HEK293 (cell line): ENCODE measurements around the gene REX1BD.
A peak's percentile ranks its signal among the peaks of the same experiment; 100 is the strongest.

Source experiments
- CTCF ChIA-PET: fragments of 350-600 bp; formaldehyde crosslinking; extraction: SDS; loops from one replicate; lab custom pipeline; 2021; ENCODE audit warnings: antibody characterized with exemption; lab: Yijun Ruan, JAX
- POLR2A ChIA-PET: fragments of 300-600 bp; formaldehyde crosslinking; extraction: SDS; loops from one replicate; lab custom pipeline; 2020; ENCODE audit warnings: antibody characterized with exemption, inconsistent platforms; lab: Yijun Ruan, JAX
- H3K27ac ChIP-seq: fragments of 200-500 bp; sonication (Bioruptor generic); 2 replicates; pipeline ENCODE4 v1.5.1; 2014; ENCODE audit warnings: low read depth, low read length, control low read depth, inconsistent platforms; ENCODE audit errors: extremely low read depth
- H3K36me3 ChIP-seq, 2 experiments: fragments of 200-500 bp in 1 of 2; sonication (Bioruptor generic) in 1 of 2; 1 replicate in 1 of 2; 2 replicates in 1 of 2; pipeline ENCODE4 v1.5.1; 2014 to 2017; ENCODE audit warnings: inconsistent platforms in 2 of 2, low read length in 2 of 2; ENCODE audit not compliant: control insufficient read depth in 2 of 2, insufficient read depth in 1 of 2
- H3K4me1 ChIP-seq: fragments of 200-500 bp; sonication (Bioruptor generic); 2 replicates; pipeline ENCODE4 v1.5.1; 2014; ENCODE audit warnings: mild to moderate bottlenecking, low read length, inconsistent platforms; ENCODE audit not compliant: control insufficient read depth, insufficient read depth
- H3K4me3 ChIP-seq: 2 replicates; pipeline ENCODE4 v1.5.1; 2011; ENCODE audit warnings: low read depth, mild to moderate bottlenecking, control low read depth, low read length, moderate library complexity
- H3K9me3 ChIP-seq: fragments of 200-500 bp; sonication (Bioruptor generic); 2 replicates; pipeline ENCODE4 v1.5.1; 2014; ENCODE audit warnings: low read depth, low read length, inconsistent platforms; ENCODE audit not compliant: control insufficient read depth, insufficient read depth
- BCL11B ChIP-seq: fragments of 450-650 bp; formaldehyde crosslinking; IDR thresholded peaks from 2 replicates; pipeline ENCODE4 v1.5.1; 2016; ENCODE audit warnings: low read depth, missing biosample characterization, missing genetic modification characterization
- CTCF ChIP-seq: fragments of 450-650 bp; formaldehyde crosslinking; IDR thresholded peaks from 2 replicates; pipeline ENCODE4 v1.5.1; 2016; ENCODE audit warnings: missing biosample characterization, missing genetic modification characterization
- HOXA7 ChIP-seq: sonication (generic); formaldehyde crosslinking; IDR thresholded peaks from 2 replicates; pipeline ENCODE4 v1.8.1; 2022; ENCODE audit warnings: missing genetic modification reagents, borderline replicate concordance
- OVOL3 ChIP-seq: fragments of 450-650 bp; formaldehyde crosslinking; IDR thresholded peaks from 2 replicates; pipeline ENCODE4 v1.5.1; 2016; ENCODE audit warnings: missing biosample characterization, missing genetic modification characterization
- ZBTB20 ChIP-seq: fragments of 450-650 bp; formaldehyde crosslinking; IDR thresholded peaks from 2 replicates; pipeline ENCODE4 v1.5.1; 2016; ENCODE audit warnings: missing biosample characterization, missing genetic modification characterization
- ZBTB21 ChIP-seq: fragments of 450-650 bp; formaldehyde crosslinking; IDR thresholded peaks from 2 replicates; pipeline ENCODE4 v1.5.1; 2017; ENCODE audit warnings: missing biosample characterization, missing genetic modification characterization
- ZIC2 ChIP-seq: fragments of 450-650 bp; formaldehyde crosslinking; IDR thresholded peaks from 2 replicates; pipeline ENCODE4 v1.5.1; 2016; ENCODE audit warnings: missing biosample characterization, missing genetic modification characterization
- ZNF121 ChIP-seq: fragments of 450-650 bp; formaldehyde crosslinking; IDR thresholded peaks from 2 replicates; pipeline ENCODE4 v1.5.1; 2016; ENCODE audit warnings: missing biosample characterization, missing genetic modification characterization
- ZNF311 ChIP-seq: fragments of 450-650 bp; formaldehyde crosslinking; IDR thresholded peaks from 2 replicates; pipeline ENCODE4 v1.5.1; 2017; ENCODE audit warnings: missing biosample characterization, missing genetic modification characterization, borderline replicate concordance
- ZNF530 ChIP-seq: fragments of 450-650 bp; formaldehyde crosslinking; IDR thresholded peaks from 2 replicates; pipeline ENCODE4 v1.5.1; 2016; ENCODE audit warnings: low read depth, missing biosample characterization, missing genetic modification characterization
- ZNF701 ChIP-seq: fragments of 450-650 bp; formaldehyde crosslinking; IDR thresholded peaks from 2 replicates; pipeline ENCODE4 v1.5.1; 2016; ENCODE audit warnings: missing biosample characterization, missing genetic modification characterization
- ZNF747 ChIP-seq: fragments of 450-650 bp; formaldehyde crosslinking; IDR thresholded peaks from 2 replicates; pipeline ENCODE4 v1.5.1; 2016; ENCODE audit warnings: missing biosample characterization, missing genetic modification characterization
- TF ChIP-seq, protein P1 (sequence below): fragments of 450-650 bp; formaldehyde crosslinking; IDR thresholded peaks from 2 replicates; pipeline ENCODE4 v1.5.1; 2016; ENCODE audit warnings: missing biosample characterization, missing genetic modification characterization
- TF ChIP-seq, protein P2 (sequence below): fragments of 450-650 bp; formaldehyde crosslinking; IDR thresholded peaks from 2 replicates; pipeline ENCODE4 v1.5.1; 2016; ENCODE audit warnings: missing biosample characterization, missing genetic modification characterization
- TF ChIP-seq, protein P3 (sequence below): fragments of 450-650 bp; formaldehyde crosslinking; IDR thresholded peaks from 2 replicates; pipeline ENCODE4 v1.5.1; 2017; ENCODE audit warnings: missing biosample characterization, missing genetic modification characterization

The REX1BD gene

GRCh38 chr19:18571564-18572344 lies 16.8 kb upstream of the REX1BD start, which contains the start of gene UBA52 (continued):
- TF ChIP-seq, protein P1, sequence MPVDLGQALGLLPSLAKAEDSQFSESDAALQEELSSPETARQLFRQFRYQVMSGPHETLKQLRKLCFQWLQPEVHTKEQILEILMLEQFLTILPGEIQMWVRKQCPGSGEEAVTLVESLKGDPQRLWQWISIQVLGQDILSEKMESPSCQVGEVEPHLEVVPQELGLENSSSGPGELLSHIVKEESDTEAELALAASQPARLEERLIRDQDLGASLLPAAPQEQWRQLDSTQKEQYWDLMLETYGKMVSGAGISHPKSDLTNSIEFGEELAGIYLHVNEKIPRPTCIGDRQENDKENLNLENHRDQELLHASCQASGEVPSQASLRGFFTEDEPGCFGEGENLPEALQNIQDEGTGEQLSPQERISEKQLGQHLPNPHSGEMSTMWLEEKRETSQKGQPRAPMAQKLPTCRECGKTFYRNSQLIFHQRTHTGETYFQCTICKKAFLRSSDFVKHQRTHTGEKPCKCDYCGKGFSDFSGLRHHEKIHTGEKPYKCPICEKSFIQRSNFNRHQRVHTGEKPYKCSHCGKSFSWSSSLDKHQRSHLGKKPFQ (tag by site-specific recombination) = no peak
- TF ChIP-seq ZNF311 (tag by site-specific recombination) (no peak), ZNF747 (tag by site-specific recombination) (no peak), ZIC2 (tag by site-specific recombination) (no peak), ZBTB21 (tag by site-specific recombination) (peak; percentile 96), ZNF530 (no peak), CTCF (tag by site-specific recombination) (no peak), HOXA7 (CRISPR knock-in tag) (no peak)
- TF ChIP-seq, protein P2, sequence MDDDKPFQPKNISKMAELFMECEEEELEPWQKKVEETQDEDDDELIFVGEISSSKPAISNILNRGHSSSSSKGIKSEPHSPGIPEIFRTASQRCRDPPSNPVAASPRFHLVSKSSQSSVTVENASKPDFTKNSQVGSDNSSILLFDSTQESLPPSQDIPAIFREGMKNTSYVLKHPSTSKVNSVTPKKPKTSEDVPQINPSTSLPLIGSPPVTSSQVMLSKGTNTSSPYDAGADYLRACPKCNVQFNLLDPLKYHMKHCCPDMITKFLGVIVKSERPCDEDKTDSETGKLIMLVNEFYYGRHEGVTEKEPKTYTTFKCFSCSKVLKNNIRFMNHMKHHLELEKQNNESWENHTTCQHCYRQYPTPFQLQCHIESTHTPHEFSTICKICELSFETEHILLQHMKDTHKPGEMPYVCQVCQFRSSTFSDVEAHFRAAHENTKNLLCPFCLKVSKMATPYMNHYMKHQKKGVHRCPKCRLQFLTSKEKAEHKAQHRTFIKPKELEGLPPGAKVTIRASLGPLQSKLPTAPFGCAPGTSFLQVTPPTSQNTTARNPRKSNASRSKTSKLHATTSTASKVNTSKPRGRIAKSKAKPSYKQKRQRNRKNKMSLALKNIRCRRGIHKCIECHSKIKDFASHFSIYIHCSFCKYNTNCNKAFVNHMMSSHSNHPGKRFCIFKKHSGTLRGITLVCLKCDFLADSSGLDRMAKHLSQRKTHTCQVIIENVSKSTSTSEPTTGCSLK (tag by site-specific recombination) = no peak
- TF ChIP-seq, protein P3, sequence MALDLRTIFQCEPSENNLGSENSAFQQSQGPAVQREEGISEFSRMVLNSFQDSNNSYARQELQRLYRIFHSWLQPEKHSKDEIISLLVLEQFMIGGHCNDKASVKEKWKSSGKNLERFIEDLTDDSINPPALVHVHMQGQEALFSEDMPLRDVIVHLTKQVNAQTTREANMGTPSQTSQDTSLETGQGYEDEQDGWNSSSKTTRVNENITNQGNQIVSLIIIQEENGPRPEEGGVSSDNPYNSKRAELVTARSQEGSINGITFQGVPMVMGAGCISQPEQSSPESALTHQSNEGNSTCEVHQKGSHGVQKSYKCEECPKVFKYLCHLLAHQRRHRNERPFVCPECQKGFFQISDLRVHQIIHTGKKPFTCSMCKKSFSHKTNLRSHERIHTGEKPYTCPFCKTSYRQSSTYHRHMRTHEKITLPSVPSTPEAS (tag by site-specific recombination) = no peak

DNA sequence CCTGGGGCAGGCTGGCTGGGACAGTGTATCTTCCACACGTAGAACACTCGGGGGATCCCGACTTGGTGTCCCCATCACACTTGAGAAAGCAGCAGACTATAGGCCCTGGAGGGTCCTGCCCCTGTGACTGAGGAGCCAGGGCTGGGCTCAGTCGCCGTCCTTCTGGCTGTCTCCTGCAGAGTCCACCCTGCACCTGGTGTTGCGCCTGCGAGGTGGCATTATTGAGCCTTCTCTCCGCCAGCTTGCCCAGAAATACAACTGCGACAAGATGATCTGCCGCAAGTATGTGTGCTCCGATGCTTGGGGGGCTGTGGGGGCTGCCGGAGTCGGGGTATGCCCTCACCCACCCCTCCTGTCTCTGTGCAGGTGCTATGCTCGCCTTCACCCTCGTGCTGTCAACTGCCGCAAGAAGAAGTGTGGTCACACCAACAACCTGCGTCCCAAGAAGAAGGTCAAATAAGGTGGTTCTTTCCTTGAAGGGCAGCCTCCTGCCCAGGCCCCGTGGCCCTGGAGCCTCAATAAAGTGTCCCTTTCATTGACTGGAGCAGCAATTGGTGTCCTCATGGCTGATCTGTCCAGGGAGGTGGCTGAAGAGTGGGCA lies 13.8 kb upstream of the REX1BD start:
- ChIA-PET POLR2A (no interaction called here), CTCF (no interaction called here)
- Histone ChIP-seq H3K27ac (no peak overlapping the region), H3K4me3 (no peak overlapping the region), H3K36me3 (peaks cover 17 to 58% of the 10 kb centered on the region in 2 experiments; a peak in 2 of 3 replicates), H3K4me1 (peaks cover 3% of the 10 kb centered on the region; the same call in 1 of the 2 replicates), H3K9me3 (no peaks in the 10 kb centered on the region)
- 0 out of 2 replicates have a peak, but pooled peaks have one; percentile 22 for TF ChIP-seq ZBTB20 (tag by site-specific recombination)
- TF ChIP-seq ZNF701 (tag by site-specific recombination) = no peak

- no peak overlapping the region for H3K4me3 ChIP-seq
- H3K9me3 ChIP-seq = no peaks in the 10 kb centered on the region
- POLR2A ChIA-PET = interaction anchor here (0.7 to 1.5 kb wide), 2 partner anchors 13 to 131 kb away, joined by 5 read pairs; partner anchors contain the start of gene REX1BD
- no peak for TF ChIP-seq BCL11B (tag by site-specific recombination)
- peak; percentile 81 for TF ChIP-seq ZNF121 (tag by site-specific recombination)
- TF ChIP-seq OVOL3 (tag by site-specific recombination) = no peak
- H3K4me1 ChIP-seq = peaks cover 3% of the 10 kb centered on the region; the same call in 1 of the 2 replicates
- H3K36me3 ChIP-seq = peaks cover 17 to 54% of the 10 kb centered on the region in 2 experiments; a peak in 2 of 3 replicates
- CTCF ChIA-PET = interaction anchor here (0.8 to 1.6 kb wide), 3 partner anchors 18 to 114 kb away, joined by 3 to 6 read pairs (median 6); no protein-coding TSS in a partner anchor
- no peak overlapping the region for H3K27ac ChIP-seq
Measured at GRCh38 chr19:18576383-18576782, 12.2 kb upstream of the REX1BD start.
